GM21786 (cell line): ENCODE results near the gene BHLHE23.
"Not testable (repeated sequence)": the region's sequence is repeated elsewhere in the genome, so short reads cannot be mapped to it uniquely, and the experiment has no call there.

Source experiments
- ATAC-seq: cut with Tn5 transposase; IDR thresholded peaks from one replicate; pipeline ENCODE4 v1.9.1; 2021; ENCODE audit not compliant: unreplicated experiment

BHLHE23 gene

GRCh38 chr20:62962221-62962879 is 44.4 kb downstream of the BHLHE23 start:
- ATAC-seq = no peak

- no peak for ATAC-seq
Measured at GRCh38 chr20:62961799-62962198, 45.0 kb downstream of the BHLHE23 start.

- no peak for ATAC-seq
Measured at GRCh38 chr20:62961310-62961783, 45.4 kb downstream of the BHLHE23 start.

- ATAC-seq = not testable (repeated sequence)
Measured at GRCh38 chr20:62960446-62961309, 46.1 kb downstream of the BHLHE23 start.

- no peak for ATAC-seq
Measured at GRCh38 chr20:62959998-62960436, 46.7 kb downstream of the BHLHE23 start.

- no peak for ATAC-seq
Measured at GRCh38 chr20:62959101-62959971, 47.4 kb downstream of the BHLHE23 start.

- ATAC-seq = no peak
Measured at GRCh38 chr20:62958388-62959100, 48.2 kb downstream of the BHLHE23 start.

GRCh38 chr20:62957136-62958117 is 49.3 kb downstream of the BHLHE23 start:
- no peak for ATAC-seq

GRCh38 chr20:62956387-62957135 is 50.2 kb downstream of the BHLHE23 start:
- ATAC-seq = no peak
